Pancreas (tissue), 10 donors: Measurements from ENCODE around the gene ZNF407. TPM values are rescaled to one million over a fixed set of nuclear protein-coding genes. Genes with fewer than 3 reads are reported as not detected.

Source experiments
- ATAC-seq, 4 donors: fragments of 200-7000 bp; cut with Tn5 transposase; one replicate each; pipeline versions ENCODE4 v1.8.0 to v1.9.1; 2020; ENCODE audit warnings: mild to moderate bottlenecking in 4 of 4, moderate library complexity in 4 of 4
- DNase-seq, 6 donors: peaks; one replicate each; pipeline ENCODE4 v3.0.0-alpha.2; 2020
- FAIRE-seq: peaks from 2 replicates; lab custom pipeline; 2012; peaks lifted over from hg19 to GRCh38; lab: Jason Lieb, UNC
- H3K27ac ChIP-seq, 4 donors: fragments of 200-600 bp; sonication (generic); 1 replicate in 3 of 4; 2 replicates in 1 of 4; pipeline versions ENCODE4 v1.5.0 to v1.8.0; 2020
- H3K27me3 ChIP-seq, 4 donors: fragments of 200-600 bp; one replicate each; pipeline ENCODE4 v1.8.0; 2021
- H3K36me3 ChIP-seq, 3 donors: fragments of 200-600 bp; sonication (generic) in 1 of 3; one replicate each; pipeline versions ENCODE4 v1.5.0 to v1.8.0; 2020 to 2021
- H3K4me1 ChIP-seq, 3 donors: fragments of 200-600 bp; one replicate each; pipeline ENCODE4 v1.8.0; 2021
- H3K4me3 ChIP-seq, 4 donors: fragments of 200-600 bp; sonication (generic) in 2 of 4; one replicate each; pipeline versions ENCODE4 v1.5.0 to v1.8.0; 2020 to 2021
- H3K9me3 ChIP-seq, 4 donors: fragments of 200-600 bp; one replicate each; pipeline ENCODE4 v1.8.0; 2021
- WGBS, 2 donors: extraction: QIAGEN DNeasy Blood & Tissue Kit; methylation state at CpG; one replicate each; pipeline ENCODE4 v1.1.7; 2013; 5-methylcytosine and 5-hydroxymethylcytosine counted together
- intact Hi-C, 3 donors: fragments of 100-400 bp; cut with DNase I; formaldehyde crosslinking; loops; one replicate each; pipeline versions ENCODE4 v1.11.1 to v1.14.2; 2022
- polyA plus RNA-seq, 2 donors: library from polyadenylated mRNA; stranded (reverse); fragments of 200-250 nt; gene quantifications; one replicate each; pipeline ENCODE4 v1.2.3, GENCODE V29; 2013
- total RNA-seq, 6 donors: library from RNA; stranded (reverse); fragmentation: NEBNext Ultra II Directional in 4 of 6; extraction: Animal tissue kit (Norgen Biotek cat#: 25700) in 4 of 6; gene quantifications; one replicate each; pipeline versions ENCODE4 v1.2.1 to v1.2.4, GENCODE V29; 2021 to 2023
- TF ChIP-seq, protein P1 (sequence below), 4 donors: fragments of 200-600 bp; sonication (generic) in 3 of 4; IDR thresholded peaks; one replicate each; pipeline versions ENCODE4 v1.5.0 to v1.8.0; 2021; ENCODE audit warnings: antibody characterized with exemption in 4 of 4
- donor health status: healthy with polysubstance abuse.
- donor health status: DM: no; HTN: no; CAD: no; lungs with moderate emphysema.
- donor health status: DM: no; HTN: no; CAD: no.
- donor health status: control.
- donor health status: control.
- donor health status: Bipolar disorder and iron deficiency.
- donor health status: DM: yes; HTN: yes; CAD: no.
- donor health status: DM: no; HTN: no; CAD: no.
- donor health status: DM: no; HTN: no; CAD: no.
- donor health status: DM: yes; HTN: yes; CAD: no.

Gene ZNF407
- total and polyA plus RNA-seq, 8 donors = 2.7 to 10.0 (median 4.9) TPM

GRCh38 chr18:74661008-74661407 lies 63.3 kb downstream of the ZNF407 start:
- no peak for FAIRE-seq
- TF ChIP-seq, protein P1, sequence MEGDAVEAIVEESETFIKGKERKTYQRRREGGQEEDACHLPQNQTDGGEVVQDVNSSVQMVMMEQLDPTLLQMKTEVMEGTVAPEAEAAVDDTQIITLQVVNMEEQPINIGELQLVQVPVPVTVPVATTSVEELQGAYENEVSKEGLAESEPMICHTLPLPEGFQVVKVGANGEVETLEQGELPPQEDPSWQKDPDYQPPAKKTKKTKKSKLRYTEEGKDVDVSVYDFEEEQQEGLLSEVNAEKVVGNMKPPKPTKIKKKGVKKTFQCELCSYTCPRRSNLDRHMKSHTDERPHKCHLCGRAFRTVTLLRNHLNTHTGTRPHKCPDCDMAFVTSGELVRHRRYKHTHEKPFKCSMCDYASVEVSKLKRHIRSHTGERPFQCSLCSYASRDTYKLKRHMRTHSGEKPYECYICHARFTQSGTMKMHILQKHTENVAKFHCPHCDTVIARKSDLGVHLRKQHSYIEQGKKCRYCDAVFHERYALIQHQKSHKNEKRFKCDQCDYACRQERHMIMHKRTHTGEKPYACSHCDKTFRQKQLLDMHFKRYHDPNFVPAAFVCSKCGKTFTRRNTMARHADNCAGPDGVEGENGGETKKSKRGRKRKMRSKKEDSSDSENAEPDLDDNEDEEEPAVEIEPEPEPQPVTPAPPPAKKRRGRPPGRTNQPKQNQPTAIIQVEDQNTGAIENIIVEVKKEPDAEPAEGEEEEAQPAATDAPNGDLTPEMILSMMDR (IDR thresholded peaks at IDR 0.05) = no peak
- no peak overlapping the region for H3K27ac ChIP-seq
- ATAC-seq = no peak
- intact Hi-C loops = no loop called here
- no peaks in the 10 kb centered on the region for H3K36me3 ChIP-seq
- H3K4me3 ChIP-seq = no peak overlapping the region
- no peaks in the 10 kb centered on the region for H3K27me3 ChIP-seq
- H3K4me1 ChIP-seq = no peaks in the 10 kb centered on the region
- 38 to 42% methylated on average over 2 of the region's 2 CpGs for WGBS, 2 donors
- no peaks in the 10 kb centered on the region for H3K9me3 ChIP-seq
- no peak for DNase-seq

GRCh38 chr18:74661691-74662090 lies 64.0 kb downstream of the ZNF407 start:
- FAIRE-seq (no peak), DNase-seq (no peak), ATAC-seq (no peak)
- WGBS, 2 donors = 95% methylated on average over 6 of the region's 6 CpGs
- TF ChIP-seq, protein P1 (IDR thresholded peaks at IDR 0.05) = no peak
- intact Hi-C loops = no loop called here
- Histone ChIP-seq H3K9me3 (no peaks in the 10 kb centered on the region), H3K36me3 (no peaks in the 10 kb centered on the region), H3K4me3 (no peak overlapping the region), H3K4me1 (no peaks in the 10 kb centered on the region), H3K27ac (no peak overlapping the region), H3K27me3 (no peaks in the 10 kb centered on the region)

DNA sequence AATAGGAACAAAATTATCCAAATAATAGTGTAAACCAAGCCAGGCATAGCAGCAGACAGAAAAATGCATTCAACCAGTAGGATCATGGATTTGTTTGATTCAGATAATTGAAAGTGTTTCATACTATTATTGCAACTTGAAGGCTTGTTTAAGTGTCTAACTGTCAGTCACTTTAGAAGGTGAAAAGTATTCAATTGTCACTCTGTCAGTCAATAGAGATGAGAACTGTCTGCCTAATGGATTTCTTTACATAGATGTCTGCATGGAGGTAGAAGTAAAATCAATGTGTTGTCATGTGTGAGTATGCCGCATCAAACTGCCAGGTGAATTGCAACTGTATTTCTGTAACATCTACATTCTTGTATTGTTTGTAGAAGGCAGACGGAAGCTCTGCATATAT lies 65.0 kb downstream of the ZNF407 start:
- FAIRE-seq (no peak), ATAC-seq (no peak), DNase-seq (no peak)
- H3K4me3 ChIP-seq = no peak overlapping the region
- no peaks in the 10 kb centered on the region for H3K9me3 ChIP-seq
- TF ChIP-seq, protein P1 (IDR thresholded peaks at IDR 0.05) = no peak
- H3K27ac ChIP-seq = no peak overlapping the region
- H3K4me1 ChIP-seq = no peaks in the 10 kb centered on the region
- no peaks in the 10 kb centered on the region for H3K27me3 ChIP-seq
- intact Hi-C loops = no loop called here
- no peaks in the 10 kb centered on the region for H3K36me3 ChIP-seq
- 46 to 47% methylated on average over 2 of the region's 2 CpGs for WGBS, 2 donors

DNA sequence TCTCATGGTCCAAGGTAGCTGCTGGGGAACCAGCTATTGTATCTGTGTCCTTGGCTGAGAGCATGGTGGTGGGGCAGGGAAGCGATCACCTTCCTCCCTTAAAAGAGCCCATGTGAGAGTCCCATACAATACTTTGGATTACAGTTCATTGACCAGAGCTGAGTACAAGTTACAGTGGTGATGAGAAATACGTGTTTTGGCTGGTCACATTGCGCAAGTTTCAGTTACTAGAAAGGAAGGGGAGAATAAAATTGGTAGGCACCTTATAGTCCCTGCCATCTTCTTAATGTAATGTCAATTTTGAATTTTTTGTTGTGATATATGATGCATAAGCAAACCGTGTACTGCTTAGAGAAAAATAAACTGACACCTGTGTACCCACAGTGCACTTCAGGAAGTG lies 67.7 kb downstream of the ZNF407 start:
- no peaks in the 10 kb centered on the region for H3K9me3 ChIP-seq
- no peak overlapping the region for H3K27ac ChIP-seq
- ATAC-seq (no peak), FAIRE-seq (no peak), DNase-seq (no peak)
- WGBS, 2 donors = 86 to 94% methylated on average over 4 of the region's 4 CpGs
- intact Hi-C loops = no loop called here
- H3K4me1 ChIP-seq = no peaks in the 10 kb centered on the region
- TF ChIP-seq, protein P1 (IDR thresholded peaks at IDR 0.05) = no peak
- no peaks in the 10 kb centered on the region for H3K36me3 ChIP-seq
- H3K27me3 ChIP-seq = no peaks in the 10 kb centered on the region
- H3K4me3 ChIP-seq = no peak overlapping the region

- ATAC-seq (no peak), FAIRE-seq (no peak), DNase-seq (no peak)
- Histone ChIP-seq H3K36me3 (no peaks in the 10 kb centered on the region), H3K27ac (no peak overlapping the region), H3K9me3 (no peaks in the 10 kb centered on the region), H3K4me3 (no peak overlapping the region), H3K4me1 (no peaks in the 10 kb centered on the region), H3K27me3 (no peaks in the 10 kb centered on the region)
- intact Hi-C loops = no loop called here
- TF ChIP-seq, protein P1 (IDR thresholded peaks at IDR 0.05) = no peak
- WGBS, 2 donors = 82 to 86% methylated on average over 9 of the region's 9 CpGs
Measured at GRCh38 chr18:74665905-74666304, 68.2 kb downstream of the ZNF407 start.
